Chondrocyte (in vitro differentiated cells): ENCODE results near the gene ITIH2. TPM values are rescaled to one million over a fixed set of nuclear protein-coding genes. Genes with fewer than 3 reads are reported as not detected.
"Not testable (repeated sequence)": the region's sequence is repeated elsewhere in the genome, so short reads cannot be mapped to it uniquely, and the experiment has no call there.

Experiments
- DNase-seq: peaks from one replicate; pipeline ENCODE4 v3.0.0; 2021; ENCODE audit warnings: mixed read lengths, low spot score
- H3K27ac Mint-ChIP-seq: one replicate; pipeline ENCODE4 v1.8.0; 2021; ENCODE audit warnings: mild to moderate bottlenecking, moderate library complexity, mixed read lengths; ENCODE audit not compliant: unreplicated experiment
- H3K27me3 Mint-ChIP-seq: 2 replicates; pipeline ENCODE4 v1.8.0; 2021; ENCODE audit warnings: low read depth, mixed read lengths
- H3K36me3 Mint-ChIP-seq: 2 replicates; pipeline ENCODE4 v1.8.0; 2021; ENCODE audit warnings: low read depth, mixed read lengths
- H3K4me1 Mint-ChIP-seq: 2 replicates; pipeline ENCODE4 v1.8.0; 2021; ENCODE audit warnings: low read depth, mild to moderate bottlenecking, mixed read lengths
- H3K4me3 Mint-ChIP-seq: one replicate; pipeline ENCODE4 v1.8.0; 2021; ENCODE audit warnings: mild to moderate bottlenecking, moderate library complexity, mixed read lengths; ENCODE audit not compliant: unreplicated experiment
- H3K9me3 Mint-ChIP-seq: 2 replicates; pipeline ENCODE4 v1.8.0; 2021; ENCODE audit warnings: low read depth, mixed read lengths
- total RNA-seq: library from RNA; stranded (reverse); gene quantifications from 3 replicates; pipeline ENCODE4 v1.2.1, GENCODE V29; 2021
- TF ChIP-seq, protein P1 (sequence below): fragments of 200-600 bp; sonication (generic); IDR thresholded peaks from 2 replicates; pipeline ENCODE4 v1.5.0; 2021; ENCODE audit warnings: antibody characterized with exemption, mild to moderate bottlenecking, moderate library complexity

The ITIH2 gene
- total RNA-seq, 1 donor from 2014 or later: not detected

DNA sequence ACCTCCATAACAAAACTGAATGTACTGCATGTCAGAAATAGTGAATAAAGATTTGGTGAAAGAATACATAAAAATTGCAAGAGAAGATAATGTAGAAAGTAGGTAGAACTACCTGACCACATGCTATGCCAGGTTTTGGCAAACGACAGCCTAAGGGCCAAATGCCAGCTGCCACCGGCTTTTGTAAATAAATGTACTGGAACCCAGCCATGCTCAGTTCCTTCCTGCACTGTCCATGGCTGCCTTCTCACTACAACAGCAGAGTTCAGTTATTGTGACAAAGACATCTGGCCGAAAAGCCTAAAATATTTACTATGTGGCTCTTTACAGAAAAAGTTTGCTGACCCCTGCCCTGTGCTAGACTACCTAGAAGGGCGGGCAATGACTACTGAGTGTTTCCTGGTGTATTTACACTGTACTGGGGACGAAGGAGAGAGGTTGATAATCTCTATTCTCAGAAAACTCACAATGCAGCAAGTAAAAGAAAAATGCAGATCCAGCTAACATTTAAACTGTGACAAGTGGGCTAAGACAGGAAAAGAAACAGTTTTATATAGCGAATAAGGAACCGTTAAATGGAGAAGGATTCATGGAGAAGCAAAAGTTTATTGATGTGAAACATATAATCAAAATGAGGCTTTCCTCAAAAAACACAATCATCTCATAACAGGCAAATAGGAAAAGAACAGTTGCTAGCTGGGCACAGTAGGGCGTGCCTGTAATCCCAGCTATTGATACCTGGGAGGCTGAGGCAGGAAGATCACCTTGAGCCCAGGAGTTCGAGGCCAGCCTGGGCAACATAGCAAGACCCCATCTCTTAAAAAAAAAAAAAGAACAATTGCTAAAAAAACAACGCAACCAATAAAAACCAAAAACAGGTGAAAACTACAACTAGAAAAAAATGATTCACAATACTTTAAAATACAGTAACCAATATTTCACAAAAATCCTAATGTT, 71.0 kb downstream of the ITIH2 start:
- Mint-ChIP-seq H3K9me3 (no peaks in the 10 kb centered on the region), H3K27ac (no peak overlapping the region), H3K36me3 (peaks cover 41% of the 10 kb centered on the region), H3K4me3 (no peak overlapping the region), H3K27me3 (no peaks in the 10 kb centered on the region), H3K4me1 (no peaks in the 10 kb centered on the region)
- TF ChIP-seq, protein P1, sequence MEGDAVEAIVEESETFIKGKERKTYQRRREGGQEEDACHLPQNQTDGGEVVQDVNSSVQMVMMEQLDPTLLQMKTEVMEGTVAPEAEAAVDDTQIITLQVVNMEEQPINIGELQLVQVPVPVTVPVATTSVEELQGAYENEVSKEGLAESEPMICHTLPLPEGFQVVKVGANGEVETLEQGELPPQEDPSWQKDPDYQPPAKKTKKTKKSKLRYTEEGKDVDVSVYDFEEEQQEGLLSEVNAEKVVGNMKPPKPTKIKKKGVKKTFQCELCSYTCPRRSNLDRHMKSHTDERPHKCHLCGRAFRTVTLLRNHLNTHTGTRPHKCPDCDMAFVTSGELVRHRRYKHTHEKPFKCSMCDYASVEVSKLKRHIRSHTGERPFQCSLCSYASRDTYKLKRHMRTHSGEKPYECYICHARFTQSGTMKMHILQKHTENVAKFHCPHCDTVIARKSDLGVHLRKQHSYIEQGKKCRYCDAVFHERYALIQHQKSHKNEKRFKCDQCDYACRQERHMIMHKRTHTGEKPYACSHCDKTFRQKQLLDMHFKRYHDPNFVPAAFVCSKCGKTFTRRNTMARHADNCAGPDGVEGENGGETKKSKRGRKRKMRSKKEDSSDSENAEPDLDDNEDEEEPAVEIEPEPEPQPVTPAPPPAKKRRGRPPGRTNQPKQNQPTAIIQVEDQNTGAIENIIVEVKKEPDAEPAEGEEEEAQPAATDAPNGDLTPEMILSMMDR: no peak
- DNase-seq: no peak

DNA sequence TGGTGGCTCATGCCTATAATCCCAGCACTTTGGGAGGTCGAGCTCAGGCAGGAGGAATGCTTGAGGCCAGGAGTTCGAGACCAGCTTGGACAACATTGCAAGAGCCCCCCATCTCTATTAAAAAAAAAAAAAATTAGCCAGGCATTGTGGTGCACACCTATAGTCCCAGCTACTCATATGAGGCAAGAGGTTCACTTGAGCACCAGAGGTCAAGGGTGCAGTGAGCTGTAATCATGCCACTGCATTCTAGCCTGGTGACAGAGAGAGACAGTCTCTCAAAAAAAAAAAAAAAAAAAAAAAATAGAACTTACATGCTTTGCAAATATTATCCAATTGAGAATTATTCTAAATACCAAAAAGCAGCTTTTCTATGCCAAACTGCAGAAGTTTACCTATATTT, 73.7 kb downstream of the ITIH2 start:
- no peaks in the 10 kb centered on the region for H3K9me3 Mint-ChIP-seq
- TF ChIP-seq, protein P1: no peak
- no peaks in the 10 kb centered on the region for H3K4me1 Mint-ChIP-seq
- H3K27ac Mint-ChIP-seq: no peak overlapping the region
- no peak for DNase-seq
- H3K27me3 Mint-ChIP-seq: no peaks in the 10 kb centered on the region
- peaks cover 41% of the 10 kb centered on the region for H3K36me3 Mint-ChIP-seq
- no peak overlapping the region for H3K4me3 Mint-ChIP-seq

DNA sequence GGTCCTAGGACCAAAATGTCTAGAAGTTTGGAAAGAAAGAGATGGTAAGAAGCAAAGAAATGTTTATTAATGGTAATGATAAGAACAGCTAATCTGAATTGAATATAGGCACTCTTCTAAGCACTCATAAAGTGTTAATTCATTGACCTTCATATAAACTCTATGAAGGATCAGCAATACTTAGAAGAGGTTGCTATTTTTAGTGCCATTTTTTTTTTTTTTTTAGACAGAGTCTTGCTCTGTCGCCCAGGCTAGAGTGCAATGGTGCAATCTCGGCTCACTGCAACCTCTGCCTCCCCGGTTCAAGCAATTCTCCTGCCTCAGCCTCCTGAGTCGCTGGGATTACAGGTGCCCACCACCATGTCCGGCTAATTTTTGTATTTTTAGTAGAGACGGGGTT, 79.1 kb downstream of the ITIH2 start:
- Mint-ChIP-seq H3K4me1 (peaks cover 14% of the 10 kb centered on the region), H3K36me3 (peaks cover 16% of the 10 kb centered on the region)
- H3K27me3 Mint-ChIP-seq, H3K9me3 Mint-ChIP-seq, H3K4me3 Mint-ChIP-seq, DNase-seq, H3K27ac Mint-ChIP-seq: not testable (repeated sequence)

DNA sequence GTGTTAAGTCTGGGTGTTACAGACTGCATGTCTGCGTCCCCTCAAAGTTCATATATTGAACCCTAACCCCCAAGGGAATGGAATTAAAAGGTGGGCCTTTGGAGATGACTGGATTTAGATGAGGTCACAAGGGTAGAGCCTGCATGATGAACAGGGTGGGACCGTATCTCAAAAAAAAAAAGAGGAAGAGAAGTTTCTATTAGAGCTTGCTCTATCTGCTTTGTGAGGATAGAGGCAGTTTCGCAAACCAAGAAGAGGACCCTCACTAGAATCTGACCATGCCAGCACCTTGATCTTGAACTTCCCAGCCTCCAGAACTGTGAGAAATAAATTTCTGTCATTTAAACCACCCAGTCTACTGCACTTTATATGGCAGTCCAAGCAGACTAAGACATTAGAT, 83.3 kb downstream of the ITIH2 start:
- H3K9me3 Mint-ChIP-seq: no peaks in the 10 kb centered on the region
- H3K27ac Mint-ChIP-seq: no peak overlapping the region
- H3K27me3 Mint-ChIP-seq: no peaks in the 10 kb centered on the region
- H3K36me3 Mint-ChIP-seq: peaks cover 5% of the 10 kb centered on the region
- H3K4me1 Mint-ChIP-seq: peaks cover 41% of the 10 kb centered on the region
- H3K4me3 Mint-ChIP-seq: no peak overlapping the region
- no peak for DNase-seq
- TF ChIP-seq, protein P1: no peak

DNA sequence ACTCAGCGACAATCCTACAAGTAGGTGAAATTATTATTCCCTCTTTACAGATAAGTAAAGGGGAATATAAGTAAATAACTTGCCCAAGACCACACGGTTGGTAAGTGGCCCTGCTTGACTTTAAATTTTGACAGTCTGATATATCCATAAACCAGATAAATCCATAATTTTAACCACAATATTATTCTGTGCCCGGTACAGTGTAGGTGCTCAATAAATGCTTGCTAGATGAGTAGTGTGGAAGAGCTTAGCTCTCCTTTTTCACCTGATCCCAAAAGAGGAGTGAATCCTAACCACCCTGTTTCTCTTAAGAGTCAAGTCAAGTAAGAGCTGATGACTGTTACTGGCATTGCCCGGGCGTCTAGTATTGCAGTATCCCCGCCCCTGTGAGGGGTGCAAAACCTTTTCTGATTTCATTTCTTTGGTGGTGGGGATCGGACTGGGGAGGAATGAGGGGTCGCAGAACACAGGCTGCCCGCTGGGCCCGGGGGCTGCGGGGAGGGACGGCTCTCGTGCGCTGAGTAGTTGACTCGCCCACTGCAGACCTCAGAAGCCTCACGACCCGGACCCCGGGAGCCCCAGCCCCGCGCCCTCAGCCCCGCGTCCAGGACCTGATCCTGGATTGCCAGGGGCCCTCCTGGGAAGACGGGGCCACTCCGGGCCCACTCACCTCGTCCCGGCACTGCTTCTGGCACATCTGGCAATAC, 84.2 kb downstream of the ITIH2 start:
- H3K36me3 Mint-ChIP-seq: peaks cover 6% of the 10 kb centered on the region
- no peak overlapping the region for H3K4me3 Mint-ChIP-seq
- peaks cover 49% of the 10 kb centered on the region for H3K4me1 Mint-ChIP-seq
- peak; percentile 93 for DNase-seq
- no peaks in the 10 kb centered on the region for H3K9me3 Mint-ChIP-seq
- H3K27me3 Mint-ChIP-seq: no peaks in the 10 kb centered on the region
- TF ChIP-seq, protein P1: peak; percentile 3
- no peak overlapping the region for H3K27ac Mint-ChIP-seq
